Cardiac fibroblast (primary cell): ENCODE measurements around the gene FMC1.

Experiments
- DNase-seq, 2 donors: peaks; one replicate each; pipeline versions ENCODE4 v3.0.0 to v3.0.0-alpha.2; 2010; ENCODE audit warnings: low read depth in 2 of 2
- H3K4me3 ChIP-seq, 2 donors: replicated peaks in 1 of 2; 1 replicate in 1 of 2; 2 replicates in 1 of 2; pipeline ENCODE4 v1.5.1; 2011; ENCODE audit warnings: low read depth in 2 of 2, low read length in 2 of 2, mild to moderate bottlenecking in 2 of 2, moderate library complexity in 1 of 2
- TF ChIP-seq, protein P1 (sequence below): IDR thresholded peaks from one replicate; pipeline ENCODE4 v1.5.1; 2011; ENCODE audit warnings: low read depth, mild to moderate bottlenecking, low read length, inconsistent platforms

The FMC1 gene

DNA sequence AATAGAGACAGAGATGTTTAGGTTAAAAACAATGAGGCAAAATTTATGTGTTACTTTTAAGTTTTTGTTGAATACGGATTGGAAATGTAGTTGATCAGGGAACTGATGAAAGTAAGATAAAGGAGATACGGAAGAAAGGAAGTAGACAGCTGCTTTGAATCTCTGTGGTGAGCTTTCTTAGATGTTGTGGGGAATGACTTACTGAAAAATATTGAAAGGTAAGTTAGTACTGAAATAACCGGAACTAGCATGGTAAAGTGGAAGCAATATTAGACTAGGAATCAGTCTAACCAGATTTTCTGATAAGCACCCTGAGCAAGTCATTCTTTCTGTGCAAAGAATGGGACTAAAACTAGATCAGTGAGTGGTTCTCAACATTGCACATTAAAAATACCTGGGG, 53.4 kb downstream of the FMC1 start:
- TF ChIP-seq, protein P1, sequence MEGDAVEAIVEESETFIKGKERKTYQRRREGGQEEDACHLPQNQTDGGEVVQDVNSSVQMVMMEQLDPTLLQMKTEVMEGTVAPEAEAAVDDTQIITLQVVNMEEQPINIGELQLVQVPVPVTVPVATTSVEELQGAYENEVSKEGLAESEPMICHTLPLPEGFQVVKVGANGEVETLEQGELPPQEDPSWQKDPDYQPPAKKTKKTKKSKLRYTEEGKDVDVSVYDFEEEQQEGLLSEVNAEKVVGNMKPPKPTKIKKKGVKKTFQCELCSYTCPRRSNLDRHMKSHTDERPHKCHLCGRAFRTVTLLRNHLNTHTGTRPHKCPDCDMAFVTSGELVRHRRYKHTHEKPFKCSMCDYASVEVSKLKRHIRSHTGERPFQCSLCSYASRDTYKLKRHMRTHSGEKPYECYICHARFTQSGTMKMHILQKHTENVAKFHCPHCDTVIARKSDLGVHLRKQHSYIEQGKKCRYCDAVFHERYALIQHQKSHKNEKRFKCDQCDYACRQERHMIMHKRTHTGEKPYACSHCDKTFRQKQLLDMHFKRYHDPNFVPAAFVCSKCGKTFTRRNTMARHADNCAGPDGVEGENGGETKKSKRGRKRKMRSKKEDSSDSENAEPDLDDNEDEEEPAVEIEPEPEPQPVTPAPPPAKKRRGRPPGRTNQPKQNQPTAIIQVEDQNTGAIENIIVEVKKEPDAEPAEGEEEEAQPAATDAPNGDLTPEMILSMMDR, result no peak
- no peak overlapping the region for H3K4me3 ChIP-seq
- no peak for DNase-seq
